Posterior cingulate gyrus (tissue), 11 donors: ENCODE results near the gene CREB3L1.
A peak's percentile ranks its signal among the peaks of the same experiment; 100 is the strongest.

ENCODE experiments used
- DNase-seq, 10 donors: peaks; one replicate each; pipeline versions ENCODE4 v3.0.0 to v3.0.0-alpha.2; 2020 to 2021; ENCODE audit warnings: mixed read lengths in 3 of 10
- intact Hi-C: fragments of 100-400 bp; cut with DNase I; formaldehyde crosslinking; loops from one replicate; pipeline ENCODE4 v1.15.1; 2023

CREB3L1 gene

DNA sequence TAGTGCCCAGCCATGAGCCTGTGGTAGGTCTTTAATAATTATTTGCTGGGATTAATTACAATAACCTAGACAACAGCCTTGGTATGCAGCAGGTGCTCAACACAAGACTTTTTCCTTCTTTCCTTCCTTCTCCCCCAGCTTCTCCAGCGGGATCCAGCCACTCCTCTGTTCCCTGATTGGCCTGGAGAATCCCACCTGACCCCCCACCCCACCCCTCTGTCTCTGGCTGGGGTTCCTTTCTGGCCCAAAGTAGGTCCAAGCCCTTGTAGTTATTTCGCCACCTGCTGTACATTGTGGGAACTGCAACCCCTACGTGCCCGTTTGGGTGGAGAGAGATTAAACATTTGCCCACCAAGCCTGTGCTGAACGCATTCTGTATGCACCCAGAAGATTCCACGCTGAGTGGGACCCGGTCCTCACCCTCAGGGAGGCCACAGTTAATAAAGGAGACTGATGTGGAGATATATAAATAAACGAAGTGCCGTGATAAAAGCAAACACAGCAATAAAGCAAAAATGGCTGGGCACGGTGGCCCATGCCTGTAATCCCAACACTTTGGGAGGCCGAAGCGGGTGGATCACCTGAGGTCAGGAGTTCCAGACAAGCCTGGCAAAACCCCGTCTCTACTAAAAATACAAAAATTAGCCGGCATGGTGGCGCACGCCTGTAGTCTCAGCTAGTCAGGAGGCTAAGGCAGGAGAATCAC is 37.7 kb downstream of the CREB3L1 start:
- intact Hi-C loops: no loop called here
- peak in 8 of 10 donors; percentile 33 to 88 (median 63) for DNase-seq

DNA sequence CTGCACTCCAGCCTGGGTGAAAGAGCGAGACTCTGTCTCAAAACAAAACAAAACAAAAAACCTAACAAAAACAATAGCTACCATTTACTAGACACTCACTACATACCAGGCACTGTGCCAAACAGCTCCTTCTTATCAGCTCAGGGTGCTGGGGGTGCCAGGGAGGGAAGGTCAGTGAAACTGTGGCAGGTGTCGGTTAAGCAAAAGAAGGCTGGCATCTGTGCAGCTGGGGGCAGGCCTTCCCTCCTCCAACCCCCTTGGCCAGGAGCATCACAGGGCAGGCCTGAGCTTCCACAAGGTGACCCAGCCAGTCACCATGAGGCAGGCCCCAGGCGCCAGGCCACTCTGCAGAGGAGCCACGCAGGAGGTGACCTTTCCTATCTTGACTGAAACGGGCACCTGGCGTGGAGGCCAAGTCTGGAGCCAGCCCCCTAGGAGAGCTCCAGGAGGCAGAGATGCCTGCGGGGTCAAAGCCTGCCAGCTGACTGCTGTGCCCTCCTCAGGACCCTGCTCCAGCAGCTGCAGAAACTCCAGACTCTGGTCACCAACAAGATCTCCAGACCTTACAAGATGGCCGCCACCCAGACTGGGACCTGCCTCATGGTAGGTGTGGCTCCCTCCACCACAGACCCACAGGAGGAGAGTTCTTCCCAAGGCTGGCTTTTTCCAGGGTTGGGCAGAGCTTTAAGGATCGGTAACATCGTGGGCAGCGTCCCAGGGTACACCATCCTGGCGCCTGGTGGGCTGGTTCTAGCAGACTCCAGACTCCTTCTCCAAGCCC is 38.5 kb downstream of the CREB3L1 start:
- DNase-seq: no peak
- intact Hi-C loops: no loop called here

DNA sequence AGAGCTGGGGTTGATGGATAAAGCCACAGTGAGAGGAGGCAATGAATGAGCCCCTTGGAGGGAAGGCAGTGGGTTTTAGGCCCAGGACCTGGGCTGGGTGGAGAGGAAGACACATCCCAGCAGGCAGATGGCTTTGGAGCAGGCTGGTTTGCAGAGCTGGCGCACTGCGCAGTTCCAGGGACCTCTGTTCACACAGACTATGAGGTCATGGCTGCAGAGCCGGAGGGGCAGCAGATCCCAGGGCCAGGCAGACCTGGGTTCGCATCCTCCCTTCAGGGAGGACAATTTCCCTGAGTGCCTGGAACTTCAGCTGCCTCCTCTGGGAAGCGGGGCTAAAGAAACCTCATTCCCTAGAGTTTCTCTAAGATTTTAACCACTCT is 41.6 kb downstream of the CREB3L1 start:
- intact Hi-C loops: no loop called here
- DNase-seq: no peak

DNA sequence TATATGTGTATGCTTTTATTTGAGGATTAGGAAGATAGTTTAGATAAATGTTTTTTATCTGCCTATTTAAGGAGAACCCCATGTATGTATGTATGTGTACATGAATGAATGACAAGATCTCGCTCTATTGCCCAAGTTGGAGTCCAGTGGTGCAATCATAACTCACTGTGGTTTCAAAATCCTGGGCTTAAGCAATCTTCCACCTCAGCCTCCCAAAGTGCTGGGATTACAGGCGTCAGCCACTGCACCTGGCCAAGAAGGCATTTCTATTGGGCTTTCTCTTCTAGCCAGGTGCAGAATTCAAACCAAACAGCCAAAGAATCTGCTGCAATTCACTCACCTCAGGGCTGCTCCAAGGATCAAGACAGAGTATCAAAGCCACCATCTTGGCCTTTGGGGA is 44.3 kb downstream of the CREB3L1 start:
- no peak for DNase-seq
- intact Hi-C loops: no loop called here

DNA sequence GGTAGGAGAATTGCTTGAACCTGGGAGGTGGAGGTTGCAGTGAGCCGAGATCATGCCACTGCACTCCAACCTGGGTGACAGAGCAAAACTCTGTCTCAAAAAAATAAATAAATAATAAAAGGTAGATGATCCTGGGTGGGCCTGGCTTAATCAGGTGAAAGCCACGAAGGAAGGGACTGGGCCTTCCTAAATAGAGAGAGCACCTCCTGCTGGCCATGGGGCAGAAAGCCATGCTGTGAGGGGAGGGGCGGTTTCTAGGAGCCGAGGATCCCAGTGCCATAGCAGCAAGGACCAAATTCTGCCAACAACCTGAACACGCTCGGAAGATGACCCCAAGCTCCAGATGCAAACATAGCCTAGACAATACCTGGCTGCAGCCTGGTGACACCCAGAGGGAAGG is 45.3 kb downstream of the CREB3L1 start:
- DNase-seq: no peak
- intact Hi-C loops: no loop called here

DNA sequence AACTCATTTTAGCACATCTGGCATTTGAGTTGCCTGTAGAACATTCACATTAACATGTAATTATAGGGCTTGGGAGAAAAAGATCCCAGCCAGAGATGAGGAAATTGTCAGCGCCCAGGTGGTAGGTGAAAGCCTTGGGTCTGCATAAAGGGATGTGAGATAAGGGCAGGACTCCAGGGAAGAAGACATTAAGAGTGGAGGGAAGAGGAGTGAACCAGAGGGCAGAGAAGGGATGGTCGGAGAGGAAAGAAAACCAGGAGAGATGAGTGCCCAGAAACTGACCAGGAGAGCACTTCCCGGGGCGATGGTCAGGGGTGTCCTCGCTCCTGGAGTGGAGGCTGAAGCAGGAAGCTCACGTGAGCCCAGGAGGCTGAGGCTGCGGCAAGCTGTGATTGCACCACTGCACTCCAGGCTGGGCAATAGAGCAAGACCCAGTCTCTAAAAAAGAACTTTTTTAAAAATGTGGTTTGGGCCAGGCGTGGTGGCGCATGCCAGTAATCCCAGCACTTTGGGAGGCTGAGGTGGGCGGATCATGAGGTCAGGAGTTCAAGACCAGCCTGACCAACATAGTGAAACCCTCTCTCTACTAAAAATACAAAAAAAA is 49.5 kb downstream of the CREB3L1 start:
- intact Hi-C loops: no loop called here
- no peak for DNase-seq

DNA sequence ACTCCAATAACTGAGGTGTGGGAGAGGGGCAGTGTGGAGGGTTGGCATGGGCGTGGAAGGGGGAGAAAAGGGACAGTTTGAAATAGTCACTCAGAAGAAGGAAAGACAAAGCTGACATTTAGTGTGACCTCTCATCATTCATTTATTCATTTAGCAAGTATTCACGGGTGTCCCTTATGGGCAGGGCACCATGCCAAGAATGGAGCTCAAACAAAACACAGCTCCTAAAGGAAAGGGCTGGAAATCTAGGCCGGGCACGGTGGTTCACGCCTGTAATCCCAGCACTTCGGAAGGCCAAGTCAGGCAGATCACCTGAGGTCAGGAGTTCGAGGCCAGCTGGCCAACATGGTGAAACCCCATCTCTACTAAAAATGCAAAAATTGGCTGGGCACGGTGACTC is 50.4 kb downstream of the CREB3L1 start:
- intact Hi-C loops: no loop called here
- no peak for DNase-seq

DNA sequence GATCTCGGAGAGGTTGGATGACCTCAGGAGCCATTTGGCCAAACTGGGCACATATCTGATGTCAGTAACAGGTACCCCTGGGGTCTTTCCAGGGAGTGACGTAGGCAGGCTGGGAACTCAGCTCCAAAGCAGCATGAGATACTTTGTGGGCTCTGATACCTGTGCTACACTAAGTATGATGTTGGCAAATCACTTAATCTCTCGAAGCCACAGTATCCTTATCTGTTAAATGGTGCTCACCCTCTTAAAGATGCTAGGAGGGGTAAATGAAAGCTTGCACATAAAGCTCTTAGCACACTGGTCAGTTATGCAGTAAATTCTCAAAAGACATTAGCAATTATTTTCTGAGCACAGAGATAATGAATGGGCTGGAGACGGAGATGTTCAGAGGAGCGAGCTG is 52.7 kb downstream of the CREB3L1 start:
- intact Hi-C loops: no loop called here
- no peak for DNase-seq

DNA sequence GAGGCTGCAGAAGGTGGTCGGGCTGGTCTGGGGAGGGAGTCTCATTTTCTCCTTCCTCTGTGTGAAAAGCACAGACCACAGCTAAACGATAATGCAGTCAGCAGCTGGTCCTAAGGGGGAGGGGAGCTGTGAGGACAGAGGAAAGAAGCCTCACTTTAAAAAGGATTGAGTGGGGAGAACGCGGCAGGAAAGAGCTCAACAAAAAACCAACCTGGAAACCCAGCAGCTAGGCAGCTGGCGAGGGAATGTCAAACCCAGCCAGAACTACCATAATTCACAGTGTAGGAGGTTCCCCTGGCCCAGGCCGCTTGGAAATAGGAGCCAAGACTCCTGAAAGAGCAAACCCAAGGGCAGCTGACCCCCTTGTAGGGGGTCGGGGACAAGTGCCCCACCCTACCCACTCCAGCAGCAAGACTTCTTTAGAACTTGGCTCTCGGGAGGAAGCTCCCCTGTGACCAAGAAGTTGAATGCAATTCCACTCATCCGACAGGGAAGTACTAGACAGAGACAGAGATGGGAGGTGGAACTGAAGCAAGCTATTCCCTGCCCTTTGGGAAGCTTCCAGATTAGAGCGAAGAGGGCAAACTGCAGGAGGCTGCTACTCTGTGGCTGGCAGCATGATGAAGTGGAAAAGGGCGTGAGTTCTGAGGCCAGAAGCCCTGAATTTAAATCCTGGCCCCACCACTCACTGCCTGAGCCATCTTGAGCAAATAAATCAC is 53.3 kb downstream of the CREB3L1 start:
- peak in 1 of 10 donors; percentile 84 for DNase-seq
- intact Hi-C loops: no loop called here

DNA sequence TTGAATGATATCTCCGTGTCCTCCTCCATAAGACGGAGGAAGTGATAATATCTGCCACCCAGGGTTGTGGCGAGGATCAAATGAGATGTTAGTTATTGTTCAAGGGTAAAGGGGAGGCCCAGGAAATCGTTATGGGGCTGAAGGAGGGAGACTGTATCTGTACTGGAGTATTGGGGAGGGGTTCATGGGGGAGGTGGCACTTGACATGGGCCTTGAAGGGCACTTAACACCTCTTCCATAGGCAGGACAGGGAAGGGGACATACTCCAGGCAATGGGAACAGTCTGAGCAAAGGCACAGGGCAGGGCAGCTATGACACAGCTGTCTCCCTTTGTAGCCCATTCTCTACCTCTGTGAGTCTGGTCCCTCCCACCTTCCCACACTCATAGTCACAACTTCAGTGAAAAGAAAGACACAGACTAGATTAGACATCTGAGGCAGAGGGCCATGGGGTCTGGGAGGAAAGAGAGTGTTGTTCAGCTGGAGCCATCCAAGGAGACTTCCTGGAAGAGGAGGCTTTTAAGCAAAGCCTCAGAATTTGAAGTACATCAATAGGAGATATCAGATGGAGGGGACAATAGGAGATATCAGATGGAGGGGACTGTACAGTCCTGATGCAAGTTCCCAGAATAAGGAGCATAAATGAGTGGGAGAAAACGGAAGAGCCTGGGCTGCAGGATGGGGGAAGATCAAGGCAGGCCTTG is 54.0 kb downstream of the CREB3L1 start:
- intact Hi-C loops: no loop called here

DNA sequence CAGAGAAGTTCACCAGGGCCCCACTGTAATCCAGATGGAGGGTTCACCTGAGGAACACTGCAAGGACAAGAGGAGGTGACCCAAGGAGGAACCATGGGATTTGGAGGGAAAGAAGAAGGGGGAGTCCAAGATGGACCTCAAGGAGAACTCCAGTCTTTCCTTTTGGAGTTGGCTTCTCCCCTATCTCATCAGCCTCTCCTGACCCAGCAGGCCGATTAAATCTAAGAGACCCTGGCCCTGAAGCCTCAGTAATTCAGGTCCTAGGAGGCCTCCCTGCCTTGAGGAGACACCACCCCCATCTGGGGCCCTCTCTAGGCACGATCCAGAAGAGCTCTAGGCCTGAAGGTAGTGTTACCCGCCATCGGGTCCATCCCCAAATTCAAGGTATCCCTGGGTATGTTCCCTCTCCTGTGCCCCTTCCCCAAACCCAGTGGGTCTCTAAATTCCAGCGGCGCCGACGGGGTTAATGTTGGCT is 54.7 kb downstream of the CREB3L1 start:
- no peak for DNase-seq
- intact Hi-C loops: no loop called here

More for the DNA sequence above, 54.0 kb downstream of the CREB3L1 start:
- no peak for DNase-seq

DNA sequence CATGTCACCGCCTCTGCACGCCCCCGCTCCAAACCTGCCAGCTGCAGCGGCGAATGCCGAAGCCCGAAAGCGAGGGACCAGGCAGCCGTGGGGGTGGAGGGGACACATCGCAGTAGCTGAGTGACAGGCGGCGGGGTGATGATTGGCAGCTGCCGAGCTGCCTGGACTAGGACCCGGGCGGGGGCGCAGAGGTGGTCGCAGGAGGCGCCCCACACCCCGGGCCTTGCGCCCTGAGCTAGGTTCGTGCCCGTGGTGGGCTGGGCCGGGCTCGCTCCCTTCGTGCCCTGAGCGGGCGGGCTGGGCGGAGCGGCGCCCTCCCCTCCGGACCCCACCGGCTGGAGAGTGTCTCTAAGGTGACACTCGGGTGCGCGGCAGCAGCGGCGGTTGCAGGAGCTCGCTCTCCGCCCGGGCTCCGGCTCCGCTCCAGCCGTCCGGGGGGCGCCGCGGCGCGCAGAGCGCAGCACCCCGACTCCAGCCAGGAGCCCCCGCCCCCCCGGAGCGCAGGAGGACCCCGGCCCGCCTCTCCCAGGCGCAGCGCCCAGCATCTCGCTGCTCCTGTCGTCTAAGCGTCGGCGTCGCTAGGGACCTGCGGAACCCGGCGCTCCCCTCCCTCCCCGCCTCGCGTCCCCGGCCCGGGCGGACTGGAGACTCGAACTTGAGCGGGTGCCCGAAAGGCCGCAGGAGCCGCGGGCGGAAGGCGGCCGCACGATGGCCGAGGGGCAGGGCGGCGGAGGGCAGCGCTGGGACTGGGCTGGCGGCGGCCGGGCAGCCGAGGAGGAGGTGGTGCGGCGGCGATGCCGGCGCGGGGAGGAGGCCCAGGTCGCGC is 55.3 kb downstream of the CREB3L1 start:
- intact Hi-C loops: no loop called here
- DNase-seq: peak in 5 of 10 donors; percentile 45 to 94 (median 90)

DNA sequence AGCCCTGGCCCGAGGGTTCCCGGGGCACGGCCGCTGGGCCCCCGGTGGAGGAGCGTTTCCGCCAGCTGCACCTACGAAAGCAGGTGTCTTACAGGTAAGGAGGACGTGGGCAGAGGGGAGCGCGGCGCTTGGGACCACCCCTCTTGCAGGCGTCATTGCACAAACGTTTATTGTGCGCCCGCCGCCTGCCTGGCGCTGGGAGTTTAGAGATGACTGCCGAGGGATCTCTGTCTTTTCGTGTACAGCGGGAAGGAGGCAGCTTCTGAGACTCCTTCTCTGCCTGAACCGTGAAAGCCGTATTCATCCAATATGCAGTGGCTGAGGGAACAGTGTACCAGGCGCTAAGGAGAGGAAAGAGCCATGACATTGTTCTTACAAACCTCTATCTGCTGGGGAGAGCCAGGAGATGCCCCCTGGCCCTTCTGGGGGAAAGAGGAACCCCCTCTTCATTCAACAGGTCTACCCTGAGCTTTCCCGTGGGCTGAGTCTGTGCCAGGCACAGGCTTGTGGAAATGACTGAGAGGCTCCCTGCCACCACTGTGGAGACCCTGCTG is 56.0 kb downstream of the CREB3L1 start:
- DNase-seq: peak in 1 of 10 donors; percentile 87
- intact Hi-C loops: no loop called here

DNA sequence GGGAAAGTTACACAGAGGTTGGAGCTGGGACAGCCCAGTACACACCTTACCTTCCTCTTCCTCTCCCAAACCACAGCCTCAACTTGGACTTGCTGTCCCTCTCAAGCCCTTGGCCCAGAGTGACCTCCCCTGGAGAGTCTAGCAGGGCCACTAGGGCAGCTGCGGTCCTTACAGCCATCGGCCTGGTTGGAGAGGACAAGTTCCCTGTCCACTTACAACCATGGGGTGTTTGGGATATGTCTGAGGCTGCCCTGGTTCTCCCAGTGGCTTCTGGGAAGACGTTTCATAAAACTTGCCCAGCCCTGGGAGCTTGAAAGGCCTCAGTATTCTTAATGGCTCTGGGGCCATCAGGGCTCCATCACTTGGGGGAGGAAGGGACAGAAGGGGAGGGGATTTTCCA is 56.7 kb downstream of the CREB3L1 start:
- DNase-seq: no peak
- intact Hi-C loops: no loop called here

DNA sequence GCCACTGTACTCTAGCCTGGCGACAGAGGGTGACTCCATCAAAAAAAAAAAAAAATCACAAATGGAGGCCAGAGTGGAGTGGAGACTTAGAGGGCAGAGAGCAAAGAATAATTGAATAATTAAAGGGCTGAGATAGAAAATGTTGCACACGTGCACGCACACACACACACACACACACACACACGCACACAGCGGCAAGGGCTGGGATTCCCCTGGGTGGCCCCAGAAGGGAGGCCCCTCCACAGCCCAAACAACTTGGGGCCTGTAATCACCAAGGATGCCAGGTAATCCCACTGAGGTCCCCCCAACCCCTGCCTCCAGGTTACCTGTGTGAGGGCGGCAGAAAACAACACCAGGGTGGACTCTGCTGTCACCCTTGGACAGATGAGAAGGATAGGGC is 57.8 kb downstream of the CREB3L1 start:
- DNase-seq: no peak
- intact Hi-C loops: no loop called here

DNA sequence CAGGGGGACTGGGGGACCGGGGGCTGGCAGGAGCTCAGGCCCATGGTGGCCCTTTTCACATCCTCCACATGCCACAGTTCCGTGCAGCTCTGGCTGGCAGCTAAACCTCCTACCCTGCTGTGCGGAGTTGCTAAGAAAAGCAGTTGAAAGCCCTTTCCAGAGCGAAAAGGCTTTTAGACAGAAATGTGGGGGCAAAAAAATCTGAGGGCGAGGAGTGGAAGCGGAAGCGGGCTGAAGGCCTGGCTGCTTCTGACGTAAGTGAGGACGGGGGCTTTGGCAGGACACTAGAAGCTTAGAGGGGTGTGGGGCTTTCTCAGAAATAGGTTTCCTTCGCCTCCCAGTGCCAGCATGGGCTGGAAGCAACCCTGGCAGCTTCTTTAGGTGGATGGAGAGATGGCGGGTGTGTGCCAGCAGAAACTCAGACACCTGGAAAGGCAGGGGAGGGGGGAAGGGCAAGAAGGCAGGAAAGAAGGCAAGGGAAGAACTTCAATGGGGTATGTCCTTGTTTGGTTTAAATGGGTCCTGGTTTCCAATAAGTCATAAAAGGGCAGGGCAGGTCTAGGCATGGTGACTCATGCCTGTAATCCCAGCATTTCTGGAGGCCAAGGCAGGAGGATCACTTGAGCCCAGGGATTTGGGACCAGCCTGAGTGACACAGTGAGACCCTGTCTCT is 58.6 kb downstream of the CREB3L1 start:
- intact Hi-C loops: no loop called here

DNA sequence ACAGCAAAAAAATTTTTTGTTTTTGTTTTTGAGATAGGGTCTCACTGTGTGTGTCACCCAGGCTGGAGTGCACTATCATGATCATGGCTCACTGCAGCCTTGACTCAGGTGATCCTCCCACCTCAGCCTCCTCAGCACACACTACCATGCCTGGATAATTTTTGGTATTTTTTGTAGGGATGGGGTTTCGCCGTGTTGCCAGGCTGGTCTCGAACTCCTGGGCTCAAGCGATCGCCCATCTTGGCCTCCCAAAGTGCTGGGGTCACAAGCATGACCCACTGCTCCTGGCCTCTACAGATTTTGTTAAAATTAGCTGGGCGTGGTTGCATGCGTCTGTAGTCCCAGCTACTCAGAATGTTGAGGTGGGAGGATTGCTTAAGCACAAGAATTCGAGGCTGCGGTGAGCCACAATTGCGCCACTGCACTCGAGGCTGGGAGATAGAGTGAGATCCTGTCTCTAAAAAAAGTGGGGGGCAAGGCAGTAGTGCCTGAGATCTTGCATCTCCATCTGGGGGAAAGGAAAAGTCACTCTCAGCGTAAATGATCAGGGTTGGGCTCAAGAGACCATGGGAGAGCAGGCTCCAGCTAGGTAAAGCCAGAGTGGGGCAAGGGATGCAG is 59.2 kb downstream of the CREB3L1 start:
- DNase-seq: no peak
- intact Hi-C loops: no loop called here

More for the DNA sequence above, 58.6 kb downstream of the CREB3L1 start:
- peak in 7 of 10 donors; percentile 56 to 93 (median 70) for DNase-seq
